HG03575 (cell line): ENCODE measurements around the gene CPB1.

Experiments used
- ATAC-seq: cut with Tn5 transposase; IDR thresholded peaks from one replicate; pipeline ENCODE4 v1.9.1; 2021; ENCODE audit not compliant: unreplicated experiment, insufficient number of reproducible peaks, low FRiP score; ENCODE audit errors: extremely low read depth

Gene CPB1

GRCh38 chr3:148873977-148874376, 46.4 kb downstream of the CPB1 start:
- no peak for ATAC-seq

GRCh38 chr3:148878095-148878494, 50.5 kb downstream of the CPB1 start:
- ATAC-seq = no peak

GRCh38 chr3:148879256-148879655, 51.6 kb downstream of the CPB1 start:
- no peak for ATAC-seq

- no peak for ATAC-seq
Observed at GRCh38 chr3:148880681-148881080, 53.1 kb downstream of the CPB1 start.

- no peak for ATAC-seq
Observed at GRCh38 chr3:148881286-148881685, 53.7 kb downstream of the CPB1 start.

GRCh38 chr3:148882288-148882687, 54.7 kb downstream of the CPB1 start:
- ATAC-seq = no peak

- no peak for ATAC-seq
Observed at GRCh38 chr3:148883163-148883562, 55.6 kb downstream of the CPB1 start.

GRCh38 chr3:148884261-148884660, 56.6 kb downstream of the CPB1 start:
- ATAC-seq = no peak

- ATAC-seq = no peak
Observed at GRCh38 chr3:148889828-148890227, 62.2 kb downstream of the CPB1 start.

- ATAC-seq = no peak
Observed at GRCh38 chr3:148896062-148896461, 68.5 kb downstream of the CPB1 start.

GRCh38 chr3:148901987-148902791, 74.6 kb downstream of the CPB1 start:
- no peak for ATAC-seq

GRCh38 chr3:148903022-148903442, 75.4 kb downstream of the CPB1 start:
- no peak for ATAC-seq

- ATAC-seq = no peak
Observed at GRCh38 chr3:148903941-148904340, 76.3 kb downstream of the CPB1 start.

- no peak for ATAC-seq
Observed at GRCh38 chr3:148906667-148907066, 79.1 kb downstream of the CPB1 start.
